SU-DHL-6 (cell line): ENCODE results near the gene CASP9.

Experiments
- CTCF ChIP-seq: fragments of 200-600 bp; sonication (generic); IDR thresholded peaks from one replicate; pipeline ENCODE4 v1.5.1; 2017; ENCODE audit warnings: antibody characterized with exemption, mild to moderate bottlenecking, low read length, moderate library complexity; ENCODE audit not compliant: insufficient read depth, poor library complexity, severe bottlenecking
- EZH2phosphoT487 ChIP-seq: fragments of 200-600 bp; sonication (generic), shearing (Covaris generic); conservative IDR thresholded peaks from 2 replicates; pipeline ENCODE4 v1.6.1; 2018; ENCODE audit warnings: mild to moderate bottlenecking, antibody characterized with exemption, low read length, moderate library complexity, mixed read lengths

- TF ChIP-seq CTCF (no peak), EZH2phosphoT487 (no peak)
These were observed 47.1 kb downstream of the CASP9 start for GRCh38 chr1:15476927-15477326.
